ENCODE data around the gene FAM240A.
"Not testable (repeated sequence)": the region's sequence is repeated elsewhere in the genome, so short reads cannot be mapped to it uniquely, and the experiment has no call there.

The FAM240A gene

GRCh38 chr3:46579756-46580286, 32.5 kb upstream of the FAM240A start:
- TF ChIP-seq ZFX (IDR thresholded peaks at IDR 0.05; ENCODE audit: borderline replicate concordance), result no peak
- TF ChIP-seq CTCF (IDR thresholded peaks at IDR 0.05), result no peak
- no peak overlapping the region for H3K27ac ChIP-seq

DNA sequence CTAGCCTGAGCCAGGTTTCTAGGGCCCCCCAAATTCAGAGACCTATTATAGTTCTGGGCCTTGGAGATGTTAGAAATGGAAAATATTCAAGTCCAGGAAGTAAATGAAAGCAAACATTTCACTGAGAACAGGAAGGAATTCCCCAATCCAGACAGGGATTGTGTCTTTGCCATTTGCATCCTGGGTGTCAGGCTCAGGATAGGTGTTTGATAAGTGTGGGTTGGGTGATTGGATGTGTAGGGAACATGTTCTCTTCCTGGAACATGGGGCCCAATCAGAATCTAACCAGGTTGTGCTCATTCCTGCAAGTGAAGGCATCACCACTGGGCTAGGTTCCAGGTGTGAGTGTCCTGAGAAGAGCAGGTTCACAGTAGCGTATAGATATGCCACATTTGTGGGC, 31.6 kb upstream of the FAM240A start:
- TF ChIP-seq ZFX (IDR thresholded peaks at IDR 0.05; ENCODE audit: borderline replicate concordance), result no peak
- TF ChIP-seq CTCF (IDR thresholded peaks at IDR 0.05), result no peak
- no peak overlapping the region for H3K27ac ChIP-seq

DNA sequence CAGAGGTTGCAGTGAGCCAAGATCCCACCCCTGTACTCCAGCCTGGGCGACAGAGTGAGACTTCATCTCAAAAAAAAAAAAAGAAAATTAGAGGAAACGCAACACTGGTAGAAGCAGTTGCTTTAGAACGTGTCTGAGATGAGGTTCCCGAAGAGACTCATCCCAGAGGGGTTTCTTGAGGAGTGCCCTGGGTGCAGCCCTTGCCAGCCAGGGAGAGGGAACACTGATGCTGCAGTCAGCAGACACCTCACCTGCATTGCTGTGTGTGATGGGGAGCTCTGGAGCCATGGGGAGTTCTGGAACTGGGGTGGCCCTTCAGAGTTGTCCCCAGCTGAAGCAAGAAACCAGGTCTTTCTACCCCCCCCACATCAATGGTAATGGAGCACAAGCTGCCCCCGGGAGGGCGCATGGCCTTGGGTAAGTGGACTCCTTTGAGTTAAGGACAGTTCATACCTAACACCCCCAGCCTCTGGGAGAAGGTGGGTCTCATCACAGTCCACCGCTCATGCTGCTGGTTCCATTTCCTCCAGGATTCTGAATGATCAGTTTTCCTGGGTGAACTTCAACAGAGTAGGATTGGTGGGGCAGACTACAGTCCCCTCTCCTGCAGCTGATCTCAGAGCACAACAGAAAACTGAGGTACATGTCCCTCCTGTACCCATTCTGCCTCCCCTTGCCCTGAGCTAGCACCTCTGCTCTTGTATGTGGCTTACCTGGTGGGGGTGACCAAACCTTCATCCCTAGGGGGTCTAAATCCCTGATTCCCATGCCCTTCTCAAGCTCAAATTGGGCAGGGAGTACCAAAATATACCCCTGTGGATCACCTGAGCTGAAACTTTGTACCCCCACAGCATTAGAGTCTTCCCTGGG, 27.5 kb upstream of the FAM240A start:
- TF ChIP-seq ZFX (IDR thresholded peaks at IDR 0.05; ENCODE audit: borderline replicate concordance) (no peak), CTCF (IDR thresholded peaks at IDR 0.05) (no peak)
- peak overlapping the region; percentile 54; the same call in 1 of the 2 replicates for H3K27ac ChIP-seq

GRCh38 chr3:46585799-46586693, 26.3 kb upstream of the FAM240A start:
- TF ChIP-seq ZFX (IDR thresholded peaks at IDR 0.05; ENCODE audit: borderline replicate concordance) (no peak), CTCF (IDR thresholded peaks at IDR 0.05) (no peak)
- H3K27ac ChIP-seq, result peak overlapping the region; percentile 54

- TF ChIP-seq ZFX (IDR thresholded peaks at IDR 0.05; ENCODE audit: borderline replicate concordance) (no peak), CTCF (IDR thresholded peaks at IDR 0.05) (no peak)
- H3K27ac ChIP-seq, result peak overlapping the region; percentile 54
These were observed 25.5 kb upstream of the FAM240A start for GRCh38 chr3:46586738-46587246.

- not testable (repeated sequence) for H3K27ac ChIP-seq
These were observed 25.1 kb upstream of the FAM240A start for GRCh38 chr3:46587268-46587667.

- peak overlapping the region; percentile 59 for H3K27ac ChIP-seq
- TF ChIP-seq ZFX (IDR thresholded peaks at IDR 0.05; ENCODE audit: borderline replicate concordance), result no peak
- TF ChIP-seq CTCF (IDR thresholded peaks at IDR 0.05), result no peak
These were observed 19.0 kb upstream of the FAM240A start for GRCh38 chr3:46593274-46593862.
